ENCODE data around the gene RMND1. TPM values are rescaled to one million over a fixed set of nuclear protein-coding genes. Genes with fewer than 3 reads are reported as not detected.

Gene RMND1
- total and polyA plus RNA-seq, 2 of the 13 experiments (the other 11 are each of a cell fraction or from before 2014, with no cell fraction given) = 34.0 to 72.5 TPM

- TF ChIP-seq ZBTB34 (CRISPR knock-in tag; IDR thresholded peaks at IDR 0.05) (no peak; the same call in 1 of the 2 replicates), ZNF678 (CRISPR knock-in tag; IDR thresholded peaks at IDR 0.05) (no peak; the same call in 1 of the 2 replicates), ARNT2 (CRISPR knock-in tag; IDR thresholded peaks at IDR 0.05; ENCODE audit: low read depth) (peak; percentile 97; the same call in 1 of the 2 replicates), ZNF256 (CRISPR knock-in tag; conservative IDR thresholded peaks at IDR 0.05) (no peak), CBX5 (CRISPR knock-in tag; IDR thresholded peaks at IDR 0.05; ENCODE audit: borderline replicate concordance) (peak; percentile 42; the same call in 1 of the 2 replicates), MAFG (CRISPR knock-in tag; IDR thresholded peaks at IDR 0.05) (no peak), ARHGAP35 (CRISPR knock-in tag; IDR thresholded peaks at IDR 0.05; ENCODE audit: borderline replicate concordance) (no peak; the same call in 1 of the 2 replicates), SETDB1 (CRISPR knock-in tag; IDR thresholded peaks at IDR 0.05; ENCODE audit: borderline replicate concordance) (no peak), SATB2 (CRISPR knock-in tag; IDR thresholded peaks at IDR 0.05) (no peak; the same call in 1 of the 2 replicates), ZSCAN22 (CRISPR knock-in tag; IDR thresholded peaks at IDR 0.05) (no peak), MTA3 (CRISPR knock-in tag; IDR thresholded peaks at IDR 0.05) (no peak), TMF1 (CRISPR knock-in tag; IDR thresholded peaks at IDR 0.05; ENCODE audit: low read depth) (no peak), ZFP90 (CRISPR knock-in tag; IDR thresholded peaks at IDR 0.05; ENCODE audit: borderline replicate concordance) (peak; percentile 35; the same call in 1 of the 2 replicates), CHD4 (IDR thresholded peaks at IDR 0.05; ENCODE audit: borderline replicate concordance, low read length) (no peak), NAIF1 (CRISPR knock-in tag; IDR thresholded peaks at IDR 0.05; ENCODE audit: borderline replicate concordance) (peak; percentile 85; the same call in 1 of the 2 replicates), ZNF329 (CRISPR knock-in tag; IDR thresholded peaks at IDR 0.05; ENCODE audit: low read depth) (peak; percentile 62; the same call in 1 of the 2 replicates), ZGPAT (CRISPR knock-in tag; IDR thresholded peaks at IDR 0.05) (peak; percentile 82), JARID2 (CRISPR knock-in tag; IDR thresholded peaks at IDR 0.05; ENCODE audit: insufficient replicate concordance) (no peak), MYPOP (CRISPR knock-in tag; IDR thresholded peaks at IDR 0.05) (peak; percentile 99), HMG20B (CRISPR knock-in tag; conservative IDR thresholded peaks at IDR 0.05) (no peak), ZNF501 (CRISPR knock-in tag; IDR thresholded peaks at IDR 0.05) (peak; percentile 55; the same call in 1 of the 2 replicates), NPAS2 (CRISPR knock-in tag; IDR thresholded peaks at IDR 0.05; ENCODE audit: borderline replicate concordance) (no peak), MIER2 (CRISPR knock-in tag; IDR thresholded peaks at IDR 0.05) (no peak), ZNF777 (CRISPR knock-in tag; IDR thresholded peaks at IDR 0.05) (no peak)
- TF ChIP-seq, protein P1, sequence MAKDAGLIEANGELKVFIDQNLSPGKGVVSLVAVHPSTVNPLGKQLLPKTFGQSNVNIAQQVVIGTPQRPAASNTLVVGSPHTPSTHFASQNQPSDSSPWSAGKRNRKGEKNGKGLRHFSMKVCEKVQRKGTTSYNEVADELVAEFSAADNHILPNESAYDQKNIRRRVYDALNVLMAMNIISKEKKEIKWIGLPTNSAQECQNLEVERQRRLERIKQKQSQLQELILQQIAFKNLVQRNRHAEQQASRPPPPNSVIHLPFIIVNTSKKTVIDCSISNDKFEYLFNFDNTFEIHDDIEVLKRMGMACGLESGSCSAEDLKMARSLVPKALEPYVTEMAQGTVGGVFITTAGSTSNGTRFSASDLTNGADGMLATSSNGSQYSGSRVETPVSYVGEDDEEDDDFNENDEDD (CRISPR knock-in tag; IDR thresholded peaks at IDR 0.05; ENCODE audit: borderline replicate concordance) = peak; percentile 80; the same call in 1 of the 2 replicates
Measured at GRCh38 chr6:151390276-151390850, 61.6 kb downstream of the RMND1 start (continued).

All from HepG2 (cell line).